H7 (cell line): ENCODE results near the gene MAD2L2. TPM values are rescaled to one million over a fixed set of nuclear protein-coding genes. Genes with fewer than 3 reads are reported as not detected.

Experiments
- DNase-seq: peaks from one replicate; pipeline ENCODE4 v3.0.0; 2012
- H3K27me3 ChIP-seq: 2 replicates; pipeline ENCODE4 v1.6.0; 2011; ENCODE audit warnings: mild to moderate bottlenecking, low read length; ENCODE audit not compliant: control insufficient read depth, insufficient read depth
- H3K36me3 ChIP-seq: replicated peaks from 2 replicates; pipeline ENCODE4 v1.5.1; 2011; ENCODE audit warnings: low read length; ENCODE audit not compliant: control insufficient read depth, insufficient read depth
- H3K4me3 ChIP-seq: 2 replicates; pipeline ENCODE4 v1.5.1; 2011; ENCODE audit warnings: low read depth, mild to moderate bottlenecking, control low read depth, low read length, moderate library complexity; ENCODE audit not compliant: insufficient read depth
- total RNA-seq: library from RNA; depleted of rRNA; stranded (reverse); fragments of >200 nt; shearing (Covaris generic); gene quantifications from 2 replicates; pipeline ENCODE4 v1.2.3, GENCODE V29; 2014; rRNA removed

MAD2L2 gene
- total RNA-seq, result 786 and 983 TPM in 2 replicates

DNA sequence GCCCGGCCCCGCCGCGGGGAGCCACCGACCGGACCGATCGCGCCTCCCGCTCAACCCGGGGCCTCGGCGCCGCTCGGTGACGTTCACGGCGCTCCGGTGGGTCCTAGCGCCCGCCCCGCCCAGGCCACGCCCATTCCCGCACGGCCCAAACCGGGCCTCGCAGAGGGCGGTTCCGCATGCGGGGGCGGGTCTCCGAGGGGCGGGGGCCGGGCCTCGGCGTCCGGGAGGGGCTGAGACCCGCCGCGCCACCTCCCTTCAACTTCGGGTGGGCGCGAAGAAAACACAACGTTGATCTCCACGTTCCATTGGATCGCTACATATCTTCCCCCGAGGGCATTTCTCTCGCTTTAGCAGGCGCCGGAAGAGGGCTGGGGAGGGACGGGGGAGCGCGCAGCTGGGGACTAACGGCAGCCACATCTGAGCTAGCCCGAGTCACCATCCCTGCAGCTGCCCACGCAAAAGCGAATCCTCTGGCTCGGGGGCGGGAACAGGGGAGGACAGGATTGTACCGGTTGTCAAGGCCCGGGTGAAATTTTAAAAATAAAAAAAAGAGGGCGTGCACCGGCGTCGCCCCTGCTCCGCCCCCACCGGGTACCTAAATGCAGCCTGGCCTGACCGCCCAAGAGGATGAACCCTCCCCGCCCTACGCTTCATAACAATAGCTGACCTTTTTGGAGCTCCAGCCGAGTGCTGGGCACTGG, at the start of gene MAD2L2:
TSS of gene MAD2L2 (minus strand) at position 78 of the 701 bp plus-strand sequence. CDS start 547 bp downstream, outside the sequence.
- Histone ChIP-seq H3K27me3 (no peaks in the 10 kb centered on the region), H3K36me3 (peaks cover 22% of the 10 kb centered on the region), H3K4me3 (peak within 1 kb of the TSS; percentile 99)
- DNase-seq, result peak; percentile 98

DNA sequence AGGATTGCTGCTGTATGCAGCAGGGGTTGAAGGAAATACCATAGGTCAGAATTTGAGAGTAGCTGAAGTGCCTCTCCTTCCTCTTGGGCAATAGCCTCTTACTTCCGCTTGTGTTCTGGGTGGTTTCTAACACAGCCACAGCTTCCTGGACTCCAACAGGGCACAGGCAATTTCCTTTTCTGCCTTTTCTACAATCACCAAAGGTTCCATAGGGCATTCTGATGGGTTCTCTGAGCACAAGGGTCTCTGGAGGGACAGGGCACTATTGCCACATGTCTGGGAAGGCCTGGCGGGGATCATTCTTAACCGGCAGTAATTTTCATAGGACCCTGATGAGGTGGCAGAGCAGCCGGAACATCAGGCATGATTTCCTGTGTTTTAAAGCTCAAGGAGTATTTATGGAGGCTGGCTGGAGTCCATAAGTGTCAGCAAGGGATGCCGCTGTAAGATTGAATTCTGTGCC, 49.5 kb upstream of the MAD2L2 start:
- no peaks in the 10 kb centered on the region for H3K36me3 ChIP-seq
- H3K4me3 ChIP-seq, result no peak overlapping the region
- H3K27me3 ChIP-seq, result no peaks in the 10 kb centered on the region
- DNase-seq, result no peak

DNA sequence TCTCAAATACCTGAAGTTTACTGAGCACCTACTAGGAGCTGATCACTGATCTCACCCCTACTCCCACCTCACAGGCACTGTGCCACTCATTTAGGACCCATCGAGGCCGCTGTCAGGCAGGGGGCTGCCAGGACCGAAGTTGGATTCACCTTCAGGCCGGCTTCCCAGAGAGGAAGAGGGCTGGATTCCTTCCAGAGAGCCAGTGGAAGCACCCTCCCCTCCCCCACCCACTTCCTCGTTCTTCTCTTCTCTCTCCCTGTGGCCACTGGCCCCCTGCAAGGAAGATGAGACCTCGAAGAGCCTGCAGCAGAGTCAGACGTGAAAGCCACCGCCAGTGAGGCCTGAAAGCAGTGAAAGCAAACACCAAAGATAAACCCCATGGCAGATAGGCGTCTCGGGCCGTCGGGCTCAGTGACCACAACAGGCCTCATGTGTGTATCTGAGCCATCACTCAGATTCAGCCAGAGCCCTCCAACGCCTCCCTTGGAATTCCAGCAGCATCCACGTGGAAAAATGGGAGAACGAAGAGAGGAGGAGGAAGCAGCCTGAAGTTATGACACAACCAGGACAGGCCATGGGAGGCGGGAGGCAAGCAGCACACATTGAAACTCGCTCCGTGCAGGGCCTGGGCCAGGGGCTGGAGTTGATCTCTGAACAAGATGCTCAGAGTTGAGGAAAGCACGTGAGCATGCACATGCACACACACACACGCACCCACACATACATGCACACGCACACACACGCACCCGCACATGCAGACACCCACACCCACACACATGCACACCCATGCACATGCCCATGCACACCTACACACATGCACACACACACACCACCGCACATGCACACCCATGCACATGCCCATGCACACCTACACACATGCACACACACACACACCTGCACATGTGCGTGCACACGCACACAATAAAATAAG, 48.8 kb upstream of the MAD2L2 start:
- no peak overlapping the region for H3K4me3 ChIP-seq
- DNase-seq, result peak; percentile 59
- no peaks in the 10 kb centered on the region for H3K36me3 ChIP-seq
- no peaks in the 10 kb centered on the region for H3K27me3 ChIP-seq

DNA sequence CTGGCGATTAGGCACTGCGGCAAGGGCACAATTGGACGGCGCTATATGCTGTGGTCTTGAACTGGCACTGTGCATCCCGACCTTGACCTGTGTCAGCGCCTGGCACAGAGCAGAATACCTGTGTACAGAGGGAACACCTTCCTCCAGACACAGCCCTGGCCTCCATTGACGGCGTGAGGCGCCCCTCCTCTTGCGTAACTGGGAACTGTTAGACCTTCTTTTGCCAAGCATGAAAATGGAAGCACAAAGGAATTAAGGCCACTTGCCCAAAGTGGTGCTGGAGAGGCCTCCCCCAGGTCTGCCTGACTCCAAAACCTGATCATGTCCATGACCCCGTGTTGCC, 48.2 kb upstream of the MAD2L2 start:
- no peak for DNase-seq
- Histone ChIP-seq H3K36me3 (no peaks in the 10 kb centered on the region), H3K4me3 (no peak overlapping the region), H3K27me3 (no peaks in the 10 kb centered on the region)

DNA sequence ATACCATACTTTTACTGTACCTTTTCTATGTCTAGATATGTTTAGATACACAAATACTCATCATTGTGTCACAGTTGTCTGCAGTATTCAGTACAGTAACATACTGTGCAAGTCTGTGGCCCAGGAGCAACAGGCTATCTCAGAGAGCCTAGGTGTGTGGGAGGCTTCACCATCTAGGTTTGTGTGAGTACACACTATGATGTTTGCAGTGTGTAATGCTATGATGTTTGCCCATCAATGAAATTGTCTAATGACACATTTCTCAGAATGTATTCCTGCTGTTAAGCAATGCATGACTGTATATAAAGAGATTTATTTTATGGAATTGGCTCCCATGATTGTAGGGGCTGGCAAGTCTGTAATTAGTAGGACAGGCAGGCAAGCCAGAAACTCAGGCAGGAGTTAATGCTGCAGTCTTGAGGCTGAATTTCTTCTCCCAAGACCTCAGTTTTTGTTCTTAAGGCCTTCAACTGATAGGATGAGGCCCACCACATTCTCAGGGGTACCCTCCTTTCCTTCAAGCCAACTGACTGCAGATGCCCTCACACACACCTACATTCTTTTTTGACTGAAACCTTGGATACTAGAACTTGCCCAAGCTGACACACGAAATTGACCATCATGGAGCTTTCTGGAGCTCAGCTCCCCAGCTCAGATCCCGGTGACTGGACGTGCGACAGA, 47.3 kb upstream of the MAD2L2 start:
- DNase-seq, result no peak
- H3K36me3 ChIP-seq, result no peaks in the 10 kb centered on the region
- H3K4me3 ChIP-seq, result no peak overlapping the region
- H3K27me3 ChIP-seq, result no peaks in the 10 kb centered on the region

DNA sequence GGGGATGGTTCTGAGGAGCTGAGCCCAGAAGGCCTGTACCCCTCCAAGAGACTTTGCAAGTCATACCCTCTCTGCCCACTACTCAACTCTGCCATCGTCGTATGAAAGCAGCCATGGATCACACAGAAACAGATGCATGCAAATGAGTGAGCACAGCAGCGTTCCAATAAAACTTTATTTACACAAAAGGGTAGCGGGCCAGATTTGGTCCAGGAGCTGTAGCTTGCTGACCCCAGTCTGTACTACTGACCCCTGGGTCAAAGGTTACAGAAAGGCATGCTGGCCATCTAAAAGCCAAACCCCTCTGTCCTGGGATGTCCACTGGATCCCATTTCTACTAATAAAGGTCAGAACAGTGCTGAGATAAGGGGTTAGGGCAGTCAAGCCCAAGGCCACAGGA, 46.2 kb upstream of the MAD2L2 start:
- Histone ChIP-seq H3K27me3 (no peaks in the 10 kb centered on the region), H3K36me3 (no peaks in the 10 kb centered on the region), H3K4me3 (no peak overlapping the region)
- no peak for DNase-seq

DNA sequence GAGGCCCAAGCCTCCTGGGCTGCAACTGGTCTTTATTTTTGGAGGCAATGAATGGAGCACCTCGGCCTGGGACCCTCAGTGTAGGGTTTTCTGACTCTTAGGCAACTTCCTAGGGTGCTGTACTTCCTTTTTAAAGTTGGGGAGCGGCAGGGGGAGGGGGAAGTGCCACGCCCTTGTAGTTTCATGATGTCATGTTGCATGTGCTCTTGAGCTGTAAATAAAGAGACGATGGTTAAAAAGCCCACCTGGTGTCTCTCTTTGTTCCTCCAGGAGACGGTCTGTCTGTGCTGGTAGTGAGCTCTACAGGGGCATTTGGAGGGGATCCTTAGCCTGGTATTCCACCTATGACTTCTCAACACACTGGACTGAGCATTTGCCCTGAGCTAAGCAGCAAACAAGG, 44.7 kb upstream of the MAD2L2 start:
- no peak overlapping the region for H3K4me3 ChIP-seq
- peak; percentile 63 for DNase-seq
- no peaks in the 10 kb centered on the region for H3K27me3 ChIP-seq
- peaks cover 3% of the 10 kb centered on the region; the same call in 1 of the 2 replicates for H3K36me3 ChIP-seq

DNA sequence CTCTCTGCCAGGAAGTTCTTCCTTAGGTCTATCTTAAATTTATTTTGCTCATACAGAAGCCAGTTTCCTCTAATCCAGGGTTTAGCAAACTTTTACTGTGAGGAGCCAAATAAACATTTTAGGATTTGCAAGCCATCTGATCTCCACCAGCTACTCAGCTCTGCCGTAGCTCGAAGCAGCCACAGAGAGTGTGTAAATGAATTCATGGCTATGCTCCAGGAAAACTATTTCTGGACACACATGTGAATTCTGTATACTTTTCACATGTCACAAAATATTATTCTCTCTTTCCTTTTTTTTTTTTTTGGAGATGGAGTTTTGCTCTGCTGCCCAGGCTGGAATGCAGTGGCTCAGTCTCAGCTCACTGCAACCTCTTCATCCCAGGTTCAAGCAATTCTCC, 41.6 kb upstream of the MAD2L2 start:
- H3K27me3 ChIP-seq, result no peaks in the 10 kb centered on the region
- H3K36me3 ChIP-seq, result peaks cover 4% of the 10 kb centered on the region; the same call in 1 of the 2 replicates
- no peak overlapping the region for H3K4me3 ChIP-seq
- no peak for DNase-seq

DNA sequence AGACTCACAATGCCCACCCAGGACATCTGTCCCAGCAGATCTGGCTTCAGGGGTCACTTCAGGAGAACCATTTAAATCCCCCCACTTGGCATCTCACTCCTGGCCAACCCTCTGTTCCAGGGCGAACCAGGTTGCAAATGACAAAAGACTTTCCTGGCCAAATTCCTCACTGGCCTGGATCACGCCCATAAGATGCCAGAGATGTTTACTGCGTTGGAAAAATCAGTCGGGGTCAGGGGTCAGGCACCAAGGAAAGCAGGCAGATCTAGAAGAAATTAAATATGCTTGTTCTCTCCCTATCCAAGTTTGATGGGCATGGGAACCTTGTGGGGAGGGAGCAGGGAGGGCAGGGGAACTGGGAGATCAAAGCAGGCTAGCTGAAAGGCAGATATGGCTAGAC, 40.4 kb upstream of the MAD2L2 start:
- DNase-seq, result no peak
- H3K27me3 ChIP-seq, result no peaks in the 10 kb centered on the region
- no peak overlapping the region for H3K4me3 ChIP-seq
- peaks cover 4% of the 10 kb centered on the region; the same call in 1 of the 2 replicates for H3K36me3 ChIP-seq

DNA sequence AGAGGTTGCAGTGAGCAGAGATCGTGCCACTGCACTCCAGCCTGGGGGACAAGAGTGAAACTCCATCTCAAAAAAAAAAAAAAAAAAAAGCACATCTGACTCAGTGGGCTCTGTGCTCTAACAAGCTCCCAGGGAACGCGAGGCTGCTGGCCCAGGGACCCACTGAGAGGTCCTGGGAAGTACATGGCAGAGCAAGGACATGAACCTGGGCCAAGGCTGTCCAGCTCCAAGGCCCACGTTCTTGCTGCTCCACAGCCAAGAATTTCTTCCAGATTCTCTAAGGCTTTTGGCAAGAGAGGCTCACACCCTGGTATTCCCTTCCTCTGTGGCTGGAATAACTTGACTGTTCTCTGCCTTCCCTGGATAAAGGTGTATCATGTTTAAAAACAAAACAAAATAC, 39.6 kb upstream of the MAD2L2 start:
- DNase-seq, result no peak
- no peaks in the 10 kb centered on the region for H3K27me3 ChIP-seq
- no peak overlapping the region for H3K4me3 ChIP-seq
- peaks cover 4% of the 10 kb centered on the region; the same call in 1 of the 2 replicates for H3K36me3 ChIP-seq

DNA sequence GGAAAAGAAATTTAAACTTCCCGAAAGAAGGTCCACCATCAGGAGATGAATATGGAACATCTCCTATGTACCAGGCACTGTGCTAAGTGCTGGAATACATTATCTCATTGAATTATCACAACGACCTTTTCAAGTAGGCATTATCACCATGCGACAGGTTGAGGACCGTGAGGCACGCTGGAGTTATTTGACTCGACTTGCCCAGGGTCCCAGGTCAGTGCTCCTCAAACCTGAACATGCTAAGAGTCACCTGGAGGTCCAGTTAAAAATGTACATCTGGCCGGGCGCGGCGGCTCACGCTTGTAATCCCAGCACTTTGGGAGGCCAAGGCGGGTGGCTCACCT, 39.1 kb upstream of the MAD2L2 start:
- peaks cover 4% of the 10 kb centered on the region; the same call in 1 of the 2 replicates for H3K36me3 ChIP-seq
- H3K4me3 ChIP-seq, result no peak overlapping the region
- H3K27me3 ChIP-seq, result no peaks in the 10 kb centered on the region
- no peak for DNase-seq

DNA sequence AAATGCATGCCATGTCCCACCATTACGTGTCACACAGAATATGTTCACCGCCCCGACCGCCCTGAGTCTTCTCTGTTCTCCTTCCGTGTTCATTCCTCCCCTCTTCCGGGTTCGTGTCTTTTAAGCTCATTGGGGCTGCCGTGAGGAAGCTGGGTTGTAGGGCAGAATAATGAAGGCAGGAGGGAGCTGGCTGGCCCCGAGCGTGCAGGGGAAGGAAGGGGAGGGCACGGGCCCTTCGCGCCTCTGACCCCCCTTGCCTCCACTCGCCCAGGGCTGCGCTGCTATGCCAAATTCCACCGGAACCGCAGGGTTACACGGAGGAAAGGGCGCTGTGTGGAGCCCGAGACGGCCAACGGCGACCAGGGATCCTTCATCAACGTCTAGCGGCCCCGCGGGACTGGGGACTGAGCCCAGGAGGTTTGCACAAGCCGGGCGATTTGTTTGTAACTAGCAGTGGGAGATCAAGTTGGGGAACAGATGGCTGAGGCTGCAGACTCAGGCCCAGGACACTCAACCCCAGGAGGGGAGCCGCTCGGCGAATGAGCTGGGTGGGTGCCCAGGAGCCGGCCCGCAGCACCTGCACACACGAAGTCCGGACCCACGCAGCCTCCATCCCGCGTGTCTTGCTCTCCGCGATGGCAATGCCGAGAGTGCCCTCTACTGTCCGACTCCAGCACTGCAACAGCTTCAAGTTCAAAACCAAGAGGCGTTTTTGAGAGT, 38.5 kb upstream of the MAD2L2 start:
- peak; percentile 89 for DNase-seq
- Histone ChIP-seq H3K4me3 (peak overlapping the region; percentile 28), H3K27me3 (no peaks in the 10 kb centered on the region), H3K36me3 (peaks cover 4% of the 10 kb centered on the region; the same call in 1 of the 2 replicates)

DNA sequence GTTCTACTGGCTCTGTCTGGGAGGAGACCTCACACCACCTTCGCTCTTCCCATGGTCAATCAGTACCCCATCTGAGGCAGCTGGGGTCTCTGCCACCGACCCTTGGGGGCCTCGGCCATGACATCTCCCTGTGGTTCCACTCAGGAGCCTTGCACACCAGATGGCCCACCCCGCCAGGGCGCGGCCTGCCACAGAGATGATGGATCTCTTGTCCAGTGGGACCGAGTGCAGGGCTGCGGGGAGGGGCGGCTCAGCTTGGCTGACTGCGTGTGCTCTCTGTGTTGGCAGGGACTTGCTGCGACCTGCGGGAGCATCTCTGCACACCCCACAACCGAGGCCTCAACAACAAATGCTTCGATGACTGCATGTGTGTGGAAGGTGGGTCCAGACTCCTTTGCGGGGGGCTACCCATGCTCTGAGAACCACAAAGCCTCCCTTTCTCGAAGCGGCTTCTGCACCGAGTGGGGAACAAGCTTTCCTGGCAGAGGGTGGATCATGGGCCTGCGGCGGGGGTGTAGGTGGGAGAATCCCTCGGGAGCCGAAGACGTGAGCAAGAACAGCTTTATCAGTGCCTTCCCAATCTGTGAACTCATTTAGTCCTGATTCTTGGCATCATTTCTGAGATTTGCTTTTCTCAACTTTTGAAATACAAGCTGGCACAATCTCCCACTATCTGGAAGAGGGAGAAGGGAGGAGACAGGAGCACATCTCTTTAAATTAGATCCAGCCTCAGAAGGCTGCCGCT, 34.1 kb upstream of the MAD2L2 start:
- DNase-seq, result no peak
- H3K4me3 ChIP-seq, result no peak overlapping the region
- H3K36me3 ChIP-seq, result peaks cover 4% of the 10 kb centered on the region
- H3K27me3 ChIP-seq, result no peaks in the 10 kb centered on the region
